Stomach (tissue), 4 donors: ENCODE data around the gene CDC16.

ENCODE experiments used
- POLR2AphosphoS5 ChIP-seq, 3 donors: sonication (generic); formaldehyde crosslinking; IDR thresholded peaks; one replicate each; pipeline ENCODE4 v1.6.1; 2016; ENCODE audit warnings: antibody characterized with exemption in 3 of 3
- TF ChIP-seq, protein P1 (sequence below), 7 experiments: fragments of 450-650 bp in 4 of 7; fragments of 200-600 bp in 3 of 7; sonication (generic) in 3 of 7; IDR thresholded peaks; one replicate each; pipeline ENCODE4 v1.5.1; 2016 to 2019; ENCODE audit warnings: antibody characterized with exemption in 7 of 7, control low read depth in 2 of 7, mild to moderate bottlenecking in 1 of 7

DNA sequence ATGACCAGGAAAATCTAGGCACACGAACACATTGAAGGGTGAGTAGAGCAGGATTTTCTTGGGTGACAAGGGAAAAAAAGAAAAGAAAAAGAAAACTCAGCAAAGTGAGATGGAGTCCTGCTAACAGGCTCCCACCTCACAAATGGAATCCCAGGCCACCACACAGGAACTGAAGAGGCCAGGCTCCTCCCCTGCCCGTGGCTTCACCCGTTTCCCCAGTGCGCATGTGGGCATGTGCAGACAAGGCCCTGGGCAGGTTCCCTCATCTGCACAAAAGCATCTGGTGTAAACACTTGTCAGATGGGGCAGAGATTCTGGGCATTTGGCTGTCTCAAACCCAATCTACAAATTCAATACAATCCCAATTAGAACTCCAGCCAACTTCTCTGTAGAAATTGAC, 31.2 kb upstream of the CDC16 start:
- TF ChIP-seq, protein P1, sequence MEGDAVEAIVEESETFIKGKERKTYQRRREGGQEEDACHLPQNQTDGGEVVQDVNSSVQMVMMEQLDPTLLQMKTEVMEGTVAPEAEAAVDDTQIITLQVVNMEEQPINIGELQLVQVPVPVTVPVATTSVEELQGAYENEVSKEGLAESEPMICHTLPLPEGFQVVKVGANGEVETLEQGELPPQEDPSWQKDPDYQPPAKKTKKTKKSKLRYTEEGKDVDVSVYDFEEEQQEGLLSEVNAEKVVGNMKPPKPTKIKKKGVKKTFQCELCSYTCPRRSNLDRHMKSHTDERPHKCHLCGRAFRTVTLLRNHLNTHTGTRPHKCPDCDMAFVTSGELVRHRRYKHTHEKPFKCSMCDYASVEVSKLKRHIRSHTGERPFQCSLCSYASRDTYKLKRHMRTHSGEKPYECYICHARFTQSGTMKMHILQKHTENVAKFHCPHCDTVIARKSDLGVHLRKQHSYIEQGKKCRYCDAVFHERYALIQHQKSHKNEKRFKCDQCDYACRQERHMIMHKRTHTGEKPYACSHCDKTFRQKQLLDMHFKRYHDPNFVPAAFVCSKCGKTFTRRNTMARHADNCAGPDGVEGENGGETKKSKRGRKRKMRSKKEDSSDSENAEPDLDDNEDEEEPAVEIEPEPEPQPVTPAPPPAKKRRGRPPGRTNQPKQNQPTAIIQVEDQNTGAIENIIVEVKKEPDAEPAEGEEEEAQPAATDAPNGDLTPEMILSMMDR (IDR thresholded peaks at IDR 0.05), result no peak
- no peak for TF ChIP-seq POLR2AphosphoS5 (IDR thresholded peaks at IDR 0.05)
